GM18907 (cell line): Measurements from ENCODE around the gene LARP6.
"Not testable (repeated sequence)": the region's sequence is repeated elsewhere in the genome, so short reads cannot be mapped to it uniquely, and the experiment has no call there.

Source experiments
- ATAC-seq: cut with Tn5 transposase; IDR thresholded peaks from one replicate; pipeline ENCODE4 v1.9.1; 2021; ENCODE audit warnings: mild to moderate bottlenecking, moderate library complexity; ENCODE audit not compliant: unreplicated experiment

Gene LARP6

DNA sequence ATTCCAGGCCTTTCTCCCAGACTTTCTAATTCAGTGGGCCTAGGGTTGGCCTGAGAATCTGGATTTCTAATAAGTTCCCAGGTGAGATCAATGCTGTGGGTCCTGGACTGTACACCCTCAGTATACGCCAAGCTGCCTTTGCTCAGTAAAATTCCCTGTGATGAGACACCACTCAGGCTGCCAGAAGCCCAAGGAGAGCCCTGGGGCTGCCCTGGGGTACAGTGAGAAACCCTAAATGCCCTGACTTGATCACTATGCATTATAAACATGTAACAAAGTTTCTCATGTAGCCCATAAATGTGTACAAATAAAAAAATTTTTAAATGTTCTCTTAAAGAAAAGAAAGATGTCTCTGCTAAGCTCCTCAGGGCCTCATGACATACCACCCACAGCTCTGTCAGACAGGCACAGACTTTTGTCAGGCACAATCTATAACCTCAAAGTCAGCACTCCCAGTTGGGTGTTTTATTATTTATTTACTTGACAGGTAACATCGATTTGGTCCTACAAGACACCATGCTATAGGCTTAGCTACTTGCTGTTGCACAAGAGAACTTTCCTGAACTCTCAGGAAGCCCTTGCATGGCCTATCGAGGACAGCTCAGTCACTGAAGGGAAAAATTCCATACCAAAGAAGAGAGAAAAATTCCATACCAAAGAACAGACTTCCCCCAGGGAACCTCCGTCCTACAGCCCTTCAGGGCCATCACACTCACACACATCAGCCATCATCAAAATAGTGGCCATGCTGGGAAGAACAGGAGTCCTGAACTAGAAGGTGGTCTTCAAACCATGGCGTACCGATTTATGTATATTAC lies 22.7 kb downstream of the LARP6 start:
- no peak for ATAC-seq

DNA sequence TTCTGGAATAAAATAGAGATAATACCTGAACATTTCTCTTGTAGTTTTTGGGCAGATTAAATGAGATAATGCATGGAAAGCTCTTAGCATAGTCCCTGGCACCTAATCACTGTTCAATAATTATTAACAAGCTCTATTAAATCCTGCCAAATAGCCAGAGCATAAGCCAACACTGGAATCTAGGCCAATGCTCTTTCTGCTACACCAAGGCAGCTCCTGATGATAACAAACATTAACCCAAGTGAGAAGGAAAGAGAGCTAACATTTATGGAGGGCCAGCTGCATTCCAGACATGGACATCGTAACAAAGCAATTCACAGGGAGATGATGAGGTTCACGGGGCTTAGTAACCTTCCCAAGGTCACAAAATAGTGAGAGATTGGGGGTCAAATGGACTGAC lies 23.3 kb downstream of the LARP6 start:
- no peak for ATAC-seq

DNA sequence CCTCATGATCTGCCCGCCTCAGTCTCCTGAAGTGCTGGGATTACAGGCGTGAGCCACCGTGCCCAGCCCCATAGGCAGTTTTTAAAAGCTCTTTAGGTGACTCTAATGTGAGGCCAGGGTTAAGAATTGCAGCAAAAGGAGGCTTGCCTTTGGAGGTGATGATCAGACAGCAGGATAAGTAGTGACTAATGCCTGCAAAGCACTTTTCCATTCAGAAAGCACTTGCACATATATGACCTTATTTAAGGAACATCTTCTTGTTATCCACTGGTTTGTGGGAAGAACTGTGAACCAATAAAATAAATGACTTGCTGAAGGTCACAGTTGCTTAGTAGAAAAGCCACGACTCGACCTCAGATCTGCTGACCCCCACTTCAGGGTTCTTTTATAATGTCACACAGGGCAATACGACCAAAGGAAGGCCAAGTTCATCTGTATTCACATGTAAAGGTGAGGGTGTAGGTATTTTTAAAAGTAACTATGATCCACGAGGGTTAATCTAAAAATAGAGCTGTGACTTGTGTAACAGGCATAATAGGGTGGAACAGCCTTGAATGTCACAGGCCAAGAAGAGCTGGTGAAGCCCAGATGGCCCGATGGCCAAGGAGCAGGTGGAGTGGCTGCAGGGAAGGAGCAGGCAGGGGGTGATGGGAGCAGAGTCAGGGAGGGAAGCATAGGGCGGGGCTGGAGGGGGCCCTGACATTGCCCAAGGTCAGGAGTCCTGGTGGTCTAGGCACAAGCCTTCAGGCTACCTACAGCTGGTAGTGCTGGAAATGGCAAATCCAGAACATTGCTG lies 24.4 kb downstream of the LARP6 start:
- ATAC-seq, result no peak

- ATAC-seq, result no peak
Observed at GRCh38 chr15:70827721-70828120, 26.2 kb downstream of the LARP6 start.

DNA sequence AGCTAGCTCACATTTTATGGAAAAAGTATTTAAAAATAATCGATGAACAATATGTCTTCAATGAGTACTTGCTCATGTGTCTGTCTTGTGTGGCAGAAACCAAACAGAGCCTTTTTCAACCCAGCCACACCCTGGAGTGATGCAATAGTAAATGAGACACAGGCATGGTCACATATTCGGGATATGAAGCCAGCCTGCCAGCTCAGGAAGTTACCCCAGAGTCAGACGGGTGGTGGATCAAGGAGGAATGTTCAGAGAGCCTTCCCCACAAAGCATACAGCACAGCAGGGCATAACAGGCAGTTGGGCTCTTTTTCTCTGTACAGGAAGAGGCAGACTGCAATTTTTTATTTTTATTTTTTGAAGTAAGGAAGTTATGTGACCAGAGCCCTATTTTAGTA lies 27.3 kb downstream of the LARP6 start:
- no peak for ATAC-seq

GRCh38 chr15:70825841-70826240 lies 28.1 kb downstream of the LARP6 start:
- no peak for ATAC-seq

DNA sequence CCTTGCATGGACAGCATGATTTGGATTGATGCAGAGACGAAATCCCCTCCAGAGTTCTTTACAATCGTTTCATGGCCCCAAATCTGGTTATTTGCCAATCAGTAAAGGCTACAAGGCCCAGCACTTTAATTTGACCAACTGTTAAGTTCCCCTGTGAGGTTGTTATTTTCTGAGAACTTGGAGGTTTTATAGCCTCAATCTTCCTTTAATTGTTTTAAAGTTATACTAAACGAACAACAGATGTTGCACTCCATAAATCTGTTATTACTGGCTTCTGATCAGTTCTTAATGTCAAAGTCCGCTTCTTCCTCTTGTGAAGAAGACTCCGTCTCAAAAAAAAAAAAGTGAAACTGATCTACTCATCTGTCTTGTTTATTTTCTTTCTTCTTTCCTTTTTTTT lies 30.8 kb downstream of the LARP6 start:
- no peak for ATAC-seq

- ATAC-seq, result no peak
Observed at GRCh38 chr15:70820214-70820613, 33.7 kb downstream of the LARP6 start.

- ATAC-seq, result no peak
Observed at GRCh38 chr15:70818580-70818979, 35.4 kb downstream of the LARP6 start.

DNA sequence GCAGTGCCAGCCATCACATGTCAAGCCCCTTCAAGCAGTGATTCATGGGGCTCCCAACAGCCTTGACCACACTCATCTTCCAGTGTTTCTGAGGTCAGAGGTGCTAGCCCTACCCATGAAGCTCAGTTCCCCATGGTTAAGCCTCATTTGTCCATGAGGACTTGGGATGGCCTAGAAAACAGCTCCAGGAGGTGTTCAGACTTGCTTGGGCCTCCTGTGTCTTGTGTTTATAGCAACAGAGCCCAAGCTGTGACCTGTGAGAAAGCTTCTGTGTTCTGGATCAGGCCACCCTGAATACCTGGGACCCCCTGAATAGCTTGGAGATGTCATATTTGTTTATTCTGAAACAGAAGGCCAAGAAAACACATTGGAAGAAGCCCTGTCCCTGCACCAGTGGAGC lies 36.7 kb downstream of the LARP6 start:
- no peak for ATAC-seq

GRCh38 chr15:70815604-70816003 lies 38.4 kb downstream of the LARP6 start:
- no peak for ATAC-seq

GRCh38 chr15:70815011-70815410 lies 38.9 kb downstream of the LARP6 start:
- ATAC-seq, result not testable (repeated sequence)

- ATAC-seq, result no peak
Observed at GRCh38 chr15:70812827-70813364, 41.1 kb downstream of the LARP6 start.

DNA sequence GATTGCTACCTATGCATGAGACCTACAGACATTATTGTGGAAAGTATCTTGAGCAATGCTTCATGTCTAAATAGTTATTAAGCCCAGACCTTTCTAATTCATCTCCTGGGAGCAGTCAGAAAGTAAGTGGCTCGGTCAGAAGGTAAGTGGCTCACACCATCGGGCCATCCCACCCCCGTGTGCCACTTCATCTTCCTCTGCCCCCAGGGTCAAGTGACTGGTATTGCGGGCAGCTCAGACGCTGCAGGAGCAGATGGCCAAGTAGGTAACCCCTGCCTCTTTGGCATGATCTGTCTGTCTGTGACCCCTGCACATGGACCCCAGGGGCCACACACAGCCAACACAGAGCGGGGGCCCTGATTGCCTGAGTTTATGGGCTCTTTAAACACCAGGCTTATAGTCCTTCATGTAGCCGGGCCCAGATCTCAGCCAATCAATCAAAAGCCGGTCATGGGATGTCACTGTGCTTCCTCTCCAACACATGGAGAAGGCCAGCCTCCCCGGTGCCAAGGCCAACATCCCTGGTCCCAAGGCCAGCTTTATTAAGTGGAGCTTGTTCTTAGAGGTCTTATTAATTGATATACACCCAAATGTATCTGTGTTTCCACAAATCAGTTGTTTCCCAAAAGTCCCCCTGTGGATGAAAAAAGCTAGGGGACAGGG lies 42.9 kb downstream of the LARP6 start:
- ATAC-seq, result no peak

GRCh38 chr15:70806992-70807712 lies 46.8 kb downstream of the LARP6 start:
- ATAC-seq, result no peak

GRCh38 chr15:70804388-70804787 lies 49.6 kb downstream of the LARP6 start:
- ATAC-seq, result not testable (repeated sequence)

- ATAC-seq, result no peak
Observed at GRCh38 chr15:70802629-70803028, 51.3 kb downstream of the LARP6 start.

DNA sequence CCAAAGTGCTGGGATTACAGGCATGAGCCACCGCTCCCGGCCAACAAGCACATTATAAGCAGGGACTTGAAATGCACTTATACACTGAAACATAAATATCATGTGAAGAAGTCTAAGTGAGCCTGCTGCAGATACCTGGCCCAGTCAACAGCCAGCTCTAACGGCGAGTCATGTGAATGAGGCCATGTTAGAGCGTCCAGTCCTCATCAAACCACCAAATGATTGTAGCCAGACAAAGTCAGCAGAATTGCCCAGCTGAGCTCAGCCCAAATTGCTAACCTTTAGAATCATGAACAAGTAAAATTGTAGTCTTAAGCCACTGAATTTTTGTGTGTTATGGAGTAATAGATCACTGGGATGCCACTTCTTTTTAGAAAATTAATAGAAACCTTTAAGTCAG lies 52.8 kb downstream of the LARP6 start:
- ATAC-seq, result no peak

GRCh38 chr15:70799667-70800450 lies 54.1 kb downstream of the LARP6 start:
- ATAC-seq, result no peak

DNA sequence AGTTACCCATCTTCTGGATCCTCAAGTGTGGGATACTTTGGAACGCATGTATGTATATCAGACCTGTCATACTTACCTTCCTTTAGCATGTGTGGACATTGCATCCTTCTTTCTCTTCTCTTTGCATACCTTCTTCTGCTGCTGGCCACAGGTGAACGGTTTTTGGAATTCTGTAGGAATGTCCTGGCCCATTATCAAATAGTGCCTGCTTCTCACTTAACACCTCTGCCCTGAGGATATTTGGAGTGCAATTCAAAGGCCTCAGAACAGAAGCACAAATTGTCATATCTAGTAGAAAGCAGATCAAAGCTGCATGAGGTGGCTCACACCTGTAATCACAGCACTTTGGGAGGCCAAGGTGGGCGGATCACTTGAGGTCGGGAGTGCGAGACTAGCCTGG lies 56.5 kb downstream of the LARP6 start:
- ATAC-seq, result no peak
